ENCODE data around the gene HDGFL2. TPM values are rescaled to one million over a fixed set of nuclear protein-coding genes. Genes with fewer than 3 reads are reported as not detected.

The HDGFL2 gene
- total and polyA plus RNA-seq, 4 donors: 3.4 to 15.7 (median 14.1) TPM

DNA sequence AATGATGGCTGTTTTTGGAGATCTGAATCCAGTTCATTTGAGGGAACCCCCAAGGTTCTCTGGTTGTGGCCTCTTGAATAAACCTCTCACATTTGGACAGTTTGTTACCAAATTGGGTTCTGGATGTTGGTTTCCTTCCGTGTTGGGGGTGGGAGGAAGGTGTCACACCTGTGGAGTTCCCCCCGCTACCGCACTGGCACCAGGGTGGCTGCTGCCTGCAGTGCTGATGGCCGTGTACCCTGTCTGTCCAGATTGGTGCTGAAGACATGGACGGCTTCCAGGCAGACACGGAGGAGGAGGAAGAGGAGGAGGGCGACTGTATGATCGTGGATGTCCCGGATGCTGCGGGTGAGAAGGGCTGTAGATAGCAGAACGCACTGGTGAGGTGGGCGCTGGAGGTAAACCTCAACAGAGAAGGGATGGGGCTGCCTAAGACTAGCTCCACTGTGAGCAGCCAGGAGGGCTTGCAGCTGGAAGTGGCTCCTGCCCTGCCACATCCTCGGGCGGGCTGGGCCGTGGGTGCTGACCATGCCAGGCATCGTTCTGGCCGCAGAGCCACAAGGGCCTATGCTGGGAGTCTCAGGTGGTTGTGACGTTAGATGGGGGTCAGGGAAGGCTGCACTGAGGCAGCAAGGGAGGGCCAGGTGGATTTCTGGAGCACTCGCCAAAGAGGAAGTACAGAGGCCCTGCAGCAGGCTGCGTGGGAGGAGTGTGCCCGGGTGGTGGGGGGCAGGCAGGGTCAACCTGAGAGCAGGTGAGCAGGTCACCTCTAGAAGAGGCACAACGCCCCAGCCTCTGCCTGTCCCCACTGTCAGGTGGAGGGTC is 29.9 kb upstream of the HDGFL2 start:
- H3K27ac ChIP-seq (ENCODE audit: low read depth in 1 of 2, low read length in 2 of 2): no peak overlapping the region
- TF ChIP-seq JUND (IDR thresholded peaks at IDR 0.05): no peak
- no peak for TF ChIP-seq RXRA (IDR thresholded peaks at IDR 0.05)
- TF ChIP-seq ATF3 (IDR thresholded peaks at IDR 0.05): no peak
- no peak for TF ChIP-seq TAF1 (conservative IDR thresholded peaks at IDR 0.05)
- TF ChIP-seq CTCF (IDR thresholded peaks at IDR 0.05; ENCODE audit: low read depth, low read length, missing input control): no peak
- TF ChIP-seq YY1 (IDR thresholded peaks at IDR 0.05): no peak
- TF ChIP-seq, protein P1, sequence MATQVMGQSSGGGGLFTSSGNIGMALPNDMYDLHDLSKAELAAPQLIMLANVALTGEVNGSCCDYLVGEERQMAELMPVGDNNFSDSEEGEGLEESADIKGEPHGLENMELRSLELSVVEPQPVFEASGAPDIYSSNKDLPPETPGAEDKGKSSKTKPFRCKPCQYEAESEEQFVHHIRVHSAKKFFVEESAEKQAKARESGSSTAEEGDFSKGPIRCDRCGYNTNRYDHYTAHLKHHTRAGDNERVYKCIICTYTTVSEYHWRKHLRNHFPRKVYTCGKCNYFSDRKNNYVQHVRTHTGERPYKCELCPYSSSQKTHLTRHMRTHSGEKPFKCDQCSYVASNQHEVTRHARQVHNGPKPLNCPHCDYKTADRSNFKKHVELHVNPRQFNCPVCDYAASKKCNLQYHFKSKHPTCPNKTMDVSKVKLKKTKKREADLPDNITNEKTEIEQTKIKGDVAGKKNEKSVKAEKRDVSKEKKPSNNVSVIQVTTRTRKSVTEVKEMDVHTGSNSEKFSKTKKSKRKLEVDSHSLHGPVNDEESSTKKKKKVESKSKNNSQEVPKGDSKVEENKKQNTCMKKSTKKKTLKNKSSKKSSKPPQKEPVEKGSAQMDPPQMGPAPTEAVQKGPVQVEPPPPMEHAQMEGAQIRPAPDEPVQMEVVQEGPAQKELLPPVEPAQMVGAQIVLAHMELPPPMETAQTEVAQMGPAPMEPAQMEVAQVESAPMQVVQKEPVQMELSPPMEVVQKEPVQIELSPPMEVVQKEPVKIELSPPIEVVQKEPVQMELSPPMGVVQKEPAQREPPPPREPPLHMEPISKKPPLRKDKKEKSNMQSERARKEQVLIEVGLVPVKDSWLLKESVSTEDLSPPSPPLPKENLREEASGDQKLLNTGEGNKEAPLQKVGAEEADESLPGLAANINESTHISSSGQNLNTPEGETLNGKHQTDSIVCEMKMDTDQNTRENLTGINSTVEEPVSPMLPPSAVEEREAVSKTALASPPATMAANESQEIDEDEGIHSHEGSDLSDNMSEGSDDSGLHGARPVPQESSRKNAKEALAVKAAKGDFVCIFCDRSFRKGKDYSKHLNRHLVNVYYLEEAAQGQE (IDR thresholded peaks at IDR 0.05): no peak
- no peak for TF ChIP-seq FOXA1 (IDR thresholded peaks at IDR 0.05)
- TF ChIP-seq EGR1 (IDR thresholded peaks at IDR 0.05; ENCODE audit: low read depth in 2 of 2): no peak
- TF ChIP-seq ZBTB33 (IDR thresholded peaks at IDR 0.05): no peak
- TF ChIP-seq GABPA (IDR thresholded peaks at IDR 0.05 in 1 of 2, conservative IDR thresholded peaks at IDR 0.05 in 1 of 2): no peak
- no peak for TF ChIP-seq NR2F2 (IDR thresholded peaks at IDR 0.05)
- no peak for TF ChIP-seq FOXA2 (IDR thresholded peaks at IDR 0.05)
- no peak for TF ChIP-seq HNF4G (IDR thresholded peaks at IDR 0.05)
- no peak for TF ChIP-seq MAX (IDR thresholded peaks at IDR 0.05)
- no peak overlapping the region for H3K4me3 ChIP-seq (ENCODE audit: low read depth in 1 of 3, low read length in 3 of 3)
- WGBS: 85% methylated on average over 22 of the region's 22 CpGs
- peaks cover 10 to 29% (median 13%) of the 10 kb centered on the region in 4 donors for H3K36me3 ChIP-seq (ENCODE audit: control insufficient read depth in 4 of 4, insufficient read depth in 3 of 4, low read depth in 1 of 4, low read length in 3 of 4)
- no peak for DNase-seq (ENCODE audit: low spot score)
- no peak overlapping the region for H3K9ac ChIP-seq (ENCODE audit: low read depth in 1 of 2, low read length in 2 of 2)
- peaks cover 0 to 13% (median 2%) of the 10 kb centered on the region in 4 donors for H3K4me1 ChIP-seq (ENCODE audit: control insufficient read depth in 4 of 4, insufficient read depth in 4 of 4, low read length in 3 of 4)
- no peaks in the 10 kb centered on the region for H3K27me3 ChIP-seq (ENCODE audit: control insufficient read depth in 4 of 4, insufficient read depth in 4 of 4, low read length in 3 of 4)
- no peaks in the 10 kb centered on the region for H3K9me3 ChIP-seq (ENCODE audit: control insufficient read depth in 4 of 4, low read length in 3 of 4)

Data from liver (tissue), 9 donors.